Neural cell (in vitro differentiated cells): Measurements from ENCODE around the gene TMEM116. TPM values are rescaled to one million over a fixed set of nuclear protein-coding genes. Genes with fewer than 3 reads are reported as not detected.

ENCODE experiments used
- H2AFZ ChIP-seq: fragments of 200-600, 300-800 bp; sonication (generic), shearing (Covaris generic); 2 replicates; pipeline ENCODE4 v1.6.0; 2014; ENCODE audit warnings: low read depth, mild to moderate bottlenecking, antibody characterized with exemption, low read length, moderate library complexity
- H3F3A ChIP-seq: fragments of 200-600 bp; shearing (Covaris generic); 2 replicates; pipeline ENCODE4 v1.6.1; 2016; ENCODE audit warnings: mild to moderate bottlenecking, moderate library complexity, mixed read lengths, antibody characterized with exemption, low read length; ENCODE audit not compliant: insufficient read depth, poor library complexity, severe bottlenecking
- H3K27ac ChIP-seq: fragments of 200-600, 300-800 bp; sonication (generic), shearing (Covaris generic); 2 replicates; pipeline ENCODE4 v1.5.1; 2014; ENCODE audit warnings: mild to moderate bottlenecking, low read length, moderate library complexity
- H3K27me3 ChIP-seq: fragments of 300-800, 200-600 bp; sonication (generic), shearing (Covaris generic); 2 replicates; pipeline ENCODE4 v1.6.0; 2014; ENCODE audit warnings: mild to moderate bottlenecking, low read depth, low read length, moderate library complexity; ENCODE audit not compliant: insufficient read depth
- H3K36me3 ChIP-seq: fragments of 300-800, 200-600 bp; sonication (generic), shearing (Covaris generic); 2 replicates; pipeline ENCODE4 v1.5.1; 2014; ENCODE audit warnings: mild to moderate bottlenecking, antibody characterized with exemption, low read length, moderate library complexity; ENCODE audit not compliant: insufficient read depth
- H3K4me2 ChIP-seq: fragments of 300-800, 200-600 bp; sonication (generic), shearing (Covaris generic); 2 replicates; pipeline ENCODE4 v1.6.0; 2014; ENCODE audit warnings: mild to moderate bottlenecking, low read length
- H3K4me3 ChIP-seq: fragments of 300-800, 200-600 bp; sonication (generic), shearing (Covaris generic); 2 replicates; pipeline ENCODE4 v1.5.1; 2014; ENCODE audit warnings: mild to moderate bottlenecking, low read length, moderate library complexity
- H3K79me2 ChIP-seq: fragments of 200-600 bp; shearing (Covaris generic); replicated peaks from 2 replicates; pipeline ENCODE4 v1.6.0; 2014; ENCODE audit warnings: mild to moderate bottlenecking, low read length, moderate library complexity; ENCODE audit not compliant: insufficient read depth
- H3K9ac ChIP-seq: fragments of 300-800, 200-600 bp; sonication (generic), shearing (Covaris generic); 2 replicates; pipeline ENCODE4 v1.6.1; 2016; ENCODE audit warnings: mild to moderate bottlenecking, low read length, mixed read lengths
- H3K9me2 ChIP-seq: fragments of 200-600 bp; shearing (Covaris generic); 2 replicates; pipeline ENCODE4 v1.6.1; 2016; ENCODE audit warnings: mild to moderate bottlenecking, low read length, mixed read lengths; ENCODE audit not compliant: insufficient read depth
- H3K9me3 ChIP-seq: fragments of 200-600, 300-800 bp; sonication (generic), shearing (Covaris generic); 2 replicates; pipeline ENCODE4 v1.6.1; 2016; ENCODE audit warnings: mild to moderate bottlenecking, mixed run types, low read length, moderate library complexity, mixed read lengths
- H4K20me1 ChIP-seq: fragments of 200-600 bp; shearing (Covaris generic); 2 replicates; pipeline ENCODE4 v1.6.1; 2016; ENCODE audit warnings: mild to moderate bottlenecking, mixed run types; ENCODE audit not compliant: insufficient read depth
- CTCF ChIP-seq: fragments of 450-650 bp; IDR thresholded peaks from 2 replicates; pipeline ENCODE4 v1.5.1; 2014; ENCODE audit warnings: antibody characterized with exemption, mild to moderate bottlenecking, moderate library complexity; ENCODE audit not compliant: poor library complexity, severe bottlenecking
- EP300 ChIP-seq: fragments of 450-650 bp; conservative IDR thresholded peaks from 2 replicates; pipeline ENCODE4 v1.6.1; 2014; ENCODE audit warnings: antibody characterized with exemption, mild to moderate bottlenecking, moderate library complexity; ENCODE audit not compliant: poor library complexity, severe bottlenecking
- EZH2 ChIP-seq: fragments of 200-600, 300-800 bp; shearing (Covaris generic), sonication (generic); IDR thresholded peaks from 2 replicates; pipeline ENCODE4 v1.6.1; 2014; ENCODE audit warnings: antibody characterized with exemption, low read length, borderline replicate concordance, mild to moderate bottlenecking; ENCODE audit not compliant: insufficient read depth, poor library complexity, severe bottlenecking
- MXI1 ChIP-seq: fragments of 450-650 bp; conservative IDR thresholded peaks from 2 replicates; pipeline ENCODE4 v1.6.1; 2014; ENCODE audit warnings: antibody characterized with exemption, mild to moderate bottlenecking; ENCODE audit not compliant: poor library complexity, severe bottlenecking
- POLR2AphosphoS5 ChIP-seq: IDR thresholded peaks from 2 replicates; pipeline ENCODE4 v1.6.1; 2012
- RAD21 ChIP-seq: fragments of 450-650 bp; conservative IDR thresholded peaks from 2 replicates; pipeline ENCODE4 v1.6.1; 2014; ENCODE audit warnings: antibody characterized with exemption, mild to moderate bottlenecking, moderate library complexity
- REST ChIP-seq: IDR thresholded peaks from 2 replicates; pipeline ENCODE4 v1.6.1; 2012; ENCODE audit warnings: borderline replicate concordance
- SMC3 ChIP-seq: fragments of 450-650 bp; conservative IDR thresholded peaks from 2 replicates; pipeline ENCODE4 v1.6.1; 2014; ENCODE audit warnings: antibody characterized with exemption, mild to moderate bottlenecking, moderate library complexity; ENCODE audit not compliant: poor library complexity
- TAF1 ChIP-seq: IDR thresholded peaks from 2 replicates; pipeline ENCODE4 v1.6.1; 2012; ENCODE audit warnings: low read depth
- polyA plus RNA-seq: library from polyadenylated mRNA; depleted of rRNA; stranded (reverse); fragments of >200 nt; gene quantifications from 2 replicates; pipeline ENCODE4 v1.2.3, GENCODE V29; 2014

TMEM116 gene
- polyA plus RNA-seq, 1 donor from 2014 or later, result 15.4 TPM

GRCh38 chr12:111927346-111927745, 85.6 kb downstream of the TMEM116 start:
- no peaks in the 10 kb centered on the region for H3F3A ChIP-seq
- H3K4me2 ChIP-seq, result no peak overlapping the region
- H3K36me3 ChIP-seq, result no peaks in the 10 kb centered on the region
- H3K9me3 ChIP-seq, result no peaks in the 10 kb centered on the region
- no peak overlapping the region for H2AFZ ChIP-seq
- no peaks in the 10 kb centered on the region for H4K20me1 ChIP-seq
- TF ChIP-seq EZH2 (no peak), SMC3 (no peak), EP300 (no peak), MXI1 (no peak), REST (no peak), RAD21 (no peak), POLR2AphosphoS5 (no peak), TAF1 (no peak)
- H3K27ac ChIP-seq, result no peak overlapping the region
- no peaks in the 10 kb centered on the region for H3K9me2 ChIP-seq
- no peak overlapping the region for H3K4me3 ChIP-seq
- H3K79me2 ChIP-seq, result no peaks in the 10 kb centered on the region
- no peak overlapping the region for H3K9ac ChIP-seq
- no peaks in the 10 kb centered on the region for H3K27me3 ChIP-seq

- Histone ChIP-seq H3K4me2 (no peak overlapping the region), H3K9me3 (no peaks in the 10 kb centered on the region), H3K9me2 (no peaks in the 10 kb centered on the region), H3K36me3 (no peaks in the 10 kb centered on the region), H3K9ac (no peak overlapping the region), H3K4me3 (no peak overlapping the region), H4K20me1 (no peaks in the 10 kb centered on the region), H3K27ac (no peak overlapping the region), H3K27me3 (no peaks in the 10 kb centered on the region), H2AFZ (no peak overlapping the region), H3K79me2 (no peaks in the 10 kb centered on the region), H3F3A (no peaks in the 10 kb centered on the region)
- TF ChIP-seq SMC3 (no peak), MXI1 (no peak), TAF1 (no peak), POLR2AphosphoS5 (no peak), CTCF (no peak), REST (no peak), EP300 (no peak), RAD21 (no peak), EZH2 (no peak)
Measured at GRCh38 chr12:111926631-111927030, 86.3 kb downstream of the TMEM116 start.
